GM21576 (cell line): ENCODE data around the gene ODAD3.
"Not testable (repeated sequence)": the region's sequence is repeated elsewhere in the genome, so short reads cannot be mapped to it uniquely, and the experiment has no call there.

Experiments
- ATAC-seq: cut with Tn5 transposase; IDR thresholded peaks from one replicate; pipeline ENCODE4 v1.9.1; 2021; ENCODE audit warnings: mild to moderate bottlenecking, moderate library complexity; ENCODE audit not compliant: unreplicated experiment

ODAD3 gene

GRCh38 chr19:11445141-11445540 is 10.2 kb upstream of the ODAD3 start:
- ATAC-seq: no peak

- no peak for ATAC-seq
Measured at GRCh38 chr19:11444059-11444458, 9.1 kb upstream of the ODAD3 start.

GRCh38 chr19:11437955-11438354 is 3.0 kb upstream of the ODAD3 start:
- ATAC-seq: no peak

- ATAC-seq: no peak
Measured at GRCh38 chr19:11435833-11436313, 952 bp upstream of the ODAD3 start.

- peak; percentile 12 for ATAC-seq
Measured at GRCh38 chr19:11434703-11435056, 241 bp downstream of the ODAD3 start.

- ATAC-seq: not testable (repeated sequence)
Measured at GRCh38 chr19:11433526-11433925, 1.4 kb downstream of the ODAD3 start.

- no peak for ATAC-seq
Measured at GRCh38 chr19:11426656-11427055, 8.3 kb downstream of the ODAD3 start.

- no peak for ATAC-seq
Measured at GRCh38 chr19:11425719-11426457, 9.0 kb downstream of the ODAD3 start.

GRCh38 chr19:11423791-11424181 is 11.1 kb downstream of the ODAD3 start:
- no peak for ATAC-seq

GRCh38 chr19:11423164-11423790 is 11.6 kb downstream of the ODAD3 start:
- ATAC-seq: no peak

GRCh38 chr19:11422163-11423065 is 12.5 kb downstream of the ODAD3 start:
- peak; percentile 69 for ATAC-seq

- ATAC-seq: no peak
Measured at GRCh38 chr19:11421371-11422098, 13.4 kb downstream of the ODAD3 start.

GRCh38 chr19:11420429-11421370 is 14.2 kb downstream of the ODAD3 start:
- no peak for ATAC-seq

GRCh38 chr19:11418549-11419506 is 16.1 kb downstream of the ODAD3 start, which contains the start of gene RGL3:
Gene RGL3, minus strand, starts transcription at chr19:11419314. Its CDS starts 36 bp downstream, at chr19:11419278.
- no peak for ATAC-seq

- ATAC-seq: no peak
Measured at GRCh38 chr19:11418094-11418548, 16.8 kb downstream of the ODAD3 start.

- no peak for ATAC-seq
Measured at GRCh38 chr19:11416346-11417052, 18.4 kb downstream of the ODAD3 start.

GRCh38 chr19:11414544-11414943 is 20.4 kb downstream of the ODAD3 start:
- no peak for ATAC-seq

GRCh38 chr19:11410682-11411081 is 24.2 kb downstream of the ODAD3 start:
- ATAC-seq: no peak
